ENCODE measurements around the gene PROSER3.
"Not testable (repeated sequence)": the region's sequence is repeated elsewhere in the genome, so short reads cannot be mapped to it uniquely, and the experiment has no call there.

Gene PROSER3

GRCh38 chr19:35793381-35794165 is 35.6 kb downstream of the PROSER3 start:
- DNase-seq: no peak

DNA sequence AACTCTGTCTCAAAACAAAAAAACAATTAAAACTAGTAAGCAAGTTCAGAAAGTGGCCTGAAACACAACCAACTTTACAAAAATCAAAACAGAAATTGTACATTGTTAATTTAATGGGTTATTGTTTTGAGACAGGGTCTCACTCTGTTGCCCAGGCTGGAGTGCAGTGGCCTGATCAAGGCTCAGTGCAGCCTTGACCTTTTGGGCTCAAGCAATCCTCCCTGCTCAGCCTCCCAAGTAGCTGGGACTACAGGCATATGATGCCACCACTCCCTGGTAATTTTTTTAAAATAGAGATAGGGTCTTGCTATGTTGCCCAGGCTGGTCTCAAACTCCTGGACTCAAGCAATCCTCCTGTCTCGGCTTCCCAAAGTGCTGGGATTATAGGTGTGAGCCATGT is 37.6 kb downstream of the PROSER3 start:
- DNase-seq: not testable (repeated sequence)

GRCh38 chr19:35796645-35797542 is 38.9 kb downstream of the PROSER3 start:
- no peak for DNase-seq

GRCh38 chr19:35797663-35798062 is 39.7 kb downstream of the PROSER3 start:
- DNase-seq: no peak

DNA sequence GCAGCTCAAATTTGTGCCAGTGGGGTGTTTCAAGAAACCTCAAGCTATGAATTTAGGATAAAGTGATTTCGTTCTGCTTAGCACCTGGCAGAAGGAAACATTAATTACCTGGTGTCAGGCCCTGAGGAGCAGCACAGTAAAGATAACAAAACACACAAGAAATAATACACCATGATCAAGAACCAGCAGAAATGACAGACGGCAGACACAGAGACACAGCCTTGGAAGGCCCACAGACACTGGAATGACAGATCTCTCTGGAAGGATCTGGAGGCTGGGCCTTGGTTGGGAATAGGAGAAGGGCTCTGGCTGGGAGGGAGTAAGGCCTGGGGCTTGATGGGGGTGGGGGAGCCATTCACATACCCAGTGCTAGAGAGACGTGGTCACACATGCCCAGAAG is 43.9 kb downstream of the PROSER3 start:
- DNase-seq: no peak

DNA sequence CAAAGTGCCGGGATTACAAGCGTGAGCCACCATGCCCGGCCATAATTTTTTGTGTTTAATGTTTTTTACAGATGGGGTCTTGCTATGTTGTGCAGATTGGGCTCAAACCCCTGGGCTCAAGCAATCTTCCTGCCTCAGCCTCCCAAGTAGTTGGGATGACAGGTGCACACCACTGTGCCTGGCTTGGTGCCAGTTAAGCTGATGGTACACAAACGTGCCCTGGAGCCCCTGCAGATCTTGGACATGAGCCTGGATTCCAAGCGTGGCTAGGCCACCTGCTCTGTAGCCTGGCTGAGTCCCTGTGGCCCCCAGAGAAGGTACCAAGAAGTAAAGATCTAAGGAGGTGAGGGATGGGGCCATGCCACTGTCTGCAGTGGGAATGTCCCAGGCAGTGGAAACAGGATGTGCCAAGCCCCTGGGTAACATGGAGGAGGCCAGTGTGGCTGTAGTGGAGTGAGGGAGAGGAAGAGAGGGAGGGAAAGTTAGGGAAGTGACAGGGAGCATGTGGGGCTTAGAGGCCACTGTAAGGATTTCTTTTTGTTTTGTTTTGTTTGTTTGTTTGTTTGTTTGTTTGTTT is 47.6 kb downstream of the PROSER3 start:
- DNase-seq: no peak

DNA sequence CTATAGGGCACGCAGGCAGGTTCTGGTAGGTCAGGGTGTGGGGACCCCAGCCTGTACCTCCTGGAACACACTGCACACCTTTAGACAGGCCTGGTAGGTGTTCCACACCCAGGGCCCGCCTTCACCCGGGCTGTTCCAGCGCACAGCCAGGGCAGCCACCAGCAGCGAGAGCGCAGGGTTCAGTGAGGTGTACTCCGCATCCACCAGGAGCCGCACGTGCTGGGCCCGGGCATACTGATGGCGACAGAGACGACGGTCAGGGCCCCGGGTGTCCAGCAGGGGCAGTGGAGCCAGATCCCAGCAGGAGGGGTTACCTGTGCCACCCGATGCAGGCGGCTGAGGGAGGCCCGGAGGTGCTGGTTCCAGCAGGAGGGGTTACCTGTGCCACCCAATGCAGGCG is 48.6 kb downstream of the PROSER3 start:
- DNase-seq: no peak

GRCh38 chr19:35807633-35808032 is 49.7 kb downstream of the PROSER3 start:
- DNase-seq: no peak

- no peak for DNase-seq
Observed at GRCh38 chr19:35811317-35812219, 53.6 kb downstream of the PROSER3 start.

GRCh38 chr19:35812220-35813042 is 54.5 kb downstream of the PROSER3 start, which contains the start of gene PRODH2:
TSS of gene PRODH2 (minus strand) at chr19:35812845. CDS start at chr19:35812805, 40 bp downstream.
- no peak for DNase-seq

DNA sequence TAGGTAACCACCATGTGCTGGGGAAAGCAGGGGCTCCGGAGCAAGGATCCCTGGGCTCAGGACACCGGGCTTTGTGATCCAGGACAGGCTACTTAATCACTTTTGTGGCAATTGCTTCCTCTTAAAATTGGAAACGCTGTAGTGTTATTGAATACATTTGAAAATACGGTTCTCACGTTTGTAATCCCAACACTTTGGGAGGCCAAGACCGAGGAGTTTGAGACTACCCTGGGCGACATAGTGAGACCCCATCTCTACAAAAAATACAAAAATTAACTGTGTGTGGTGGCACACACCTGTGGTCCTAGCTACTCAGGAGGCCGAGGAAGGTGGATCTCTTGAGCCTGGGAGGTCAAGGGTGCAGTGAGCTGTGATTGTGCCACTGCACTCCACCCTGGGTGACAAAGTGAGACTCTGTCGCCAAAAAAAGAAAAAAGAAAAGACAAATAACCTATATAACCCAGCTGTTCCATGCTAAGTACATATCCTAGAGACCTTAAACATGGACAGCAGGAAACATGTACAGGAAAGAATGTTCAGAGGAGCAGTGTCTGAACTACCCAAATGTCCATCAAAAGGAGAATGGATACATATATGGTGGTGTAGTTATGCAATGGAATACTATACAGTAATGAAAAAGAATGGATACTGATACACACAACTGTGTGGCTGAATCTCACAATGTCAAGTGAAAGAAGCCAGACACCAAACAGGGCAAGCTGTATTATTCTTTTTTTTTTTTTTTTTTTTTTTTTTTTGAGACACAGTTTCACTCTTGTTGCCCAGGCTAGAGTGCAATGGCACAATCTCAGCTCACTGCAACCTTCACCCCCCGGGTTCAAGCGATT is 55.3 kb downstream of the PROSER3 start:
- DNase-seq: no peak

DNA sequence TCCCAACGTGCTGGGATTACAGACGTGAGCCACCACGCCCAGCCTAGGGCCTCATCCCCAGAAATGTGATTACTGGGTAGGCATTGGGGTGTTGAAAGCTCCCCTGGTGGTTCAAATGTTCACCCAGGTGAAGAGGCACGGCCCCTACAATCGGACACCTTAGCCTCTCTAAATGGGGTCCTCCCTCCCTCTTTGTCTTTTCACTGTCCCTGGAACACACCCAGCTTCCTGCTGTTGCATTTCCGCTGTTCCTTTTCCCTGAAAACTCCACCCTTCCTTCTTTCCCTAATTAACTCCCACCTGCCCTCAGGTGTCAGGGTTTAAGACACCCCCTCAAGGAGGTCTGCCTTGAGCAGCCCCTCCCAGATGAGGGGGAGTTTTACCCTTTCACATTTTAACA is 58.3 kb downstream of the PROSER3 start:
- no peak for DNase-seq

- no peak for DNase-seq
Observed at GRCh38 chr19:35816846-35817245, 58.9 kb downstream of the PROSER3 start.

DNA sequence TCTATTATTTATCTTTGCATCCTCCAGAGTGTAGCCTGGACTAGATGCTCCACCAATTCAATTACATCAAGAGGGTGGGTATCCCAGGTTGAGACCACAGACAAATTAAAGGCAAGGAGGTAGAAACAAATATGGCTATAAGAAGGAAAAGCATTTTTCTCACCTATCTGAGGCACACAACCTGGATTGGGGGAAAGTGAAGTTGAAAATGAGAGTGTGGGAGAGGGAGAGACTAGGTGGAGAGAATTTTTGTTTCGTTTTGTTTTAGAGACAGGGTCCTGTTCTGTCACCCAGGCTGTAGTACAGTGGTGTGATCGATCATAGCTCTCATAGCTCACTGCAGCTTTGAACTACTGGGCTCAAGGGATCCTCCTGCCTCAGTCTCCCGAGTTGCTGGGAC is 60.5 kb downstream of the PROSER3 start:
- DNase-seq: no peak

Measured in CD4-positive, alpha-beta T cell treated with Interleukin-1 beta for 1 hour (primary cell).